ENCODE measurements around the gene DGCR8. TPM values are rescaled to one million over a fixed set of nuclear protein-coding genes. Genes with fewer than 3 reads are reported as not detected.

DGCR8 gene
- total RNA-seq, 1 experiment from 2014 or later = 53.1 TPM

GRCh38 chr22:20076627-20077172 is 3.3 kb upstream of the DGCR8 start:
- ChIA-PET POLR2A (no interaction called here), CTCF (interaction anchor here (0.6 kb wide), 1 partner anchor 121 kb away, joined by 3 read pairs; no protein-coding TSS in a partner anchor)
- Mint-ChIP-seq H3K36me3 (ENCODE audit: insufficient read depth, unreplicated experiment) (peaks cover 13% of the 10 kb centered on the region), H3K4me3 (ENCODE audit: unreplicated experiment) (no peak overlapping the region), H3K4me1 (ENCODE audit: low read depth, unreplicated experiment) (peaks cover 5% of the 10 kb centered on the region), H3K9me3 (ENCODE audit: unreplicated experiment) (no peaks in the 10 kb centered on the region), H3K27ac (ENCODE audit: unreplicated experiment) (no peak overlapping the region), H3K27me3 (ENCODE audit: insufficient read depth, unreplicated experiment) (no peaks in the 10 kb centered on the region)
- H3K27me3 ChIP-seq (replicated peaks; ENCODE audit: control insufficient read depth, insufficient read depth, low read length) = no peaks in the 10 kb centered on the region
- peak in 1 of 2 experiments; percentile 1 for TF ChIP-seq CTCF (IDR thresholded peaks at IDR 0.05; ENCODE audit: insufficient read depth in 1 of 2, low read depth in 1 of 2, low read length in 1 of 2, severe bottlenecking in 1 of 2, unreplicated experiment in 1 of 2)
- H3K36me3 ChIP-seq (ENCODE audit: control insufficient read depth, insufficient read depth, low read length) = no peaks in the 10 kb centered on the region
- DNase-seq = peak in 1 of 2 experiments; percentile 13
- H3K9me3 ChIP-seq = no peaks in the 10 kb centered on the region
- intact Hi-C loops (cut with micrococcal nuclease; ENCODE audit: unreplicated experiment) = no loop called here
- BruUV-seq (replicated peaks) = no TSS peak
- no peak overlapping the region for H3K4me3 ChIP-seq (ENCODE audit: low read depth, low read length)
- H3K4me1 ChIP-seq = peaks cover 7% of the 10 kb centered on the region

- no peaks in the 10 kb centered on the region for H3K27me3 ChIP-seq (replicated peaks; ENCODE audit: control insufficient read depth, insufficient read depth, low read length)
- no peaks in the 10 kb centered on the region for H3K9me3 Mint-ChIP-seq (ENCODE audit: unreplicated experiment)
- H3K4me3 ChIP-seq (ENCODE audit: low read depth, low read length) = peak overlapping the region; percentile 52
- H3K36me3 Mint-ChIP-seq (ENCODE audit: insufficient read depth, unreplicated experiment) = peaks cover 37% of the 10 kb centered on the region
- H3K27me3 Mint-ChIP-seq (ENCODE audit: insufficient read depth, unreplicated experiment) = no peaks in the 10 kb centered on the region
- H3K36me3 ChIP-seq (ENCODE audit: control insufficient read depth, insufficient read depth, low read length) = no peaks in the 10 kb centered on the region
- H3K4me1 ChIP-seq = peaks cover 23% of the 10 kb centered on the region
- ChIA-PET POLR2A (interaction anchor here (0.9 to 1.0 kb wide), 3 partner anchors 11 to 60 kb away, joined by 4 to 5 read pairs (median 5); partner anchors contain the start of gene TANGO2), CTCF (interaction anchor here (0.6 kb wide), 1 partner anchor 114 kb away, joined by 6 read pairs; no protein-coding TSS in a partner anchor)
- H3K9me3 ChIP-seq = no peaks in the 10 kb centered on the region
- TF ChIP-seq CTCF (IDR thresholded peaks at IDR 0.05; ENCODE audit: insufficient read depth in 1 of 2, low read depth in 1 of 2, low read length in 1 of 2, severe bottlenecking in 1 of 2, unreplicated experiment in 1 of 2) = no peak
- intact Hi-C loops (cut with micrococcal nuclease; ENCODE audit: unreplicated experiment) = loop anchor here (1.0 to 5.0 kb wide), 3 partner anchors 37 to 118 kb away; partner anchors contain the start of genes ARVCF and TRMT2A
- H3K4me3 Mint-ChIP-seq (ENCODE audit: unreplicated experiment) = peak overlapping the region; percentile 79
- peaks cover 22% of the 10 kb centered on the region for H3K4me1 Mint-ChIP-seq (ENCODE audit: low read depth, unreplicated experiment)
- BruUV-seq (replicated peaks) = TSS peak; percentile 34
- peak; percentile 77 to 83 for DNase-seq
- peak overlapping the region; percentile 82 for H3K27ac Mint-ChIP-seq (ENCODE audit: unreplicated experiment)
Measured at GRCh38 chr22:20080445-20080775, 369 bp downstream of the DGCR8 start.

- no peak for TF ChIP-seq CTCF (IDR thresholded peaks at IDR 0.05; ENCODE audit: insufficient read depth in 1 of 2, low read depth in 1 of 2, low read length in 1 of 2, severe bottlenecking in 1 of 2, unreplicated experiment in 1 of 2)
- H3K27ac Mint-ChIP-seq (ENCODE audit: unreplicated experiment) = peak overlapping the region; percentile 82
- H3K27me3 Mint-ChIP-seq (ENCODE audit: insufficient read depth, unreplicated experiment) = no peaks in the 10 kb centered on the region
- H3K36me3 Mint-ChIP-seq (ENCODE audit: insufficient read depth, unreplicated experiment) = peaks cover 43% of the 10 kb centered on the region
- peak overlapping the region; percentile 79 for H3K4me3 Mint-ChIP-seq (ENCODE audit: unreplicated experiment)
- H3K9me3 Mint-ChIP-seq (ENCODE audit: unreplicated experiment) = no peaks in the 10 kb centered on the region
- no peaks in the 10 kb centered on the region for H3K27me3 ChIP-seq (replicated peaks; ENCODE audit: control insufficient read depth, insufficient read depth, low read length)
- peak overlapping the region; percentile 52 for H3K4me3 ChIP-seq (ENCODE audit: low read depth, low read length)
- H3K4me1 ChIP-seq = peaks cover 23% of the 10 kb centered on the region
- intact Hi-C loops (cut with micrococcal nuclease; ENCODE audit: unreplicated experiment) = loop anchor here (1.0 to 5.0 kb wide), 3 partner anchors 36 to 118 kb away; partner anchors contain the start of genes ARVCF and TRMT2A
- H3K4me1 Mint-ChIP-seq (ENCODE audit: low read depth, unreplicated experiment) = peaks cover 22% of the 10 kb centered on the region
- no TSS peak for BruUV-seq (replicated peaks)
- ChIA-PET CTCF (interaction anchor here (0.7 kb wide), 1 partner anchor 389 kb away, joined by 5 read pairs; no protein-coding TSS in a partner anchor), POLR2A (no interaction called here)
- DNase-seq = peak in 1 of 2 experiments; percentile 24
- no peaks in the 10 kb centered on the region for H3K36me3 ChIP-seq (ENCODE audit: control insufficient read depth, insufficient read depth, low read length)
- no peaks in the 10 kb centered on the region for H3K9me3 ChIP-seq
Measured at GRCh38 chr22:20080776-20081654, 974 bp downstream of the DGCR8 start.

Data from Caco-2 (cell line).